PC-9 (cell line): ENCODE measurements around the gene LYRM9. TPM values are rescaled to one million over a fixed set of nuclear protein-coding genes. Genes with fewer than 3 reads are reported as not detected.
"Not testable (repeated sequence)": the region's sequence is repeated elsewhere in the genome, so short reads cannot be mapped to it uniquely, and the experiment has no call there.

Experiments used
- BruUV-seq: library from RNA; stranded (reverse); fragments of 400-500 nt; replicated peaks from 2 replicates; lab custom pipeline; 2021; lab: Mats Ljungman, UMichigan
- CTCF ChIA-PET: fragments of 300-600 bp; sonication (Branson Sonifier 250); formaldehyde crosslinking; loops from one replicate; lab custom pipeline; 2022; ENCODE audit warnings: antibody characterized with exemption; lab: Charles Lee
- POLR2A ChIA-PET: fragments of 300-600 bp; sonication (Branson Sonifier 250); formaldehyde crosslinking; loops from one replicate; lab custom pipeline; 2022; ENCODE audit warnings: antibody characterized with exemption; ENCODE audit not compliant: unreplicated experiment; lab: Charles Lee
- DNase-seq, 2 experiments: peaks; one replicate each; pipeline versions ENCODE4 v3.0.0 to v3.0.0-alpha.2; 2015 to 2022; ENCODE audit warnings: mixed read lengths in 1 of 2
- H2AFZ ChIP-seq: fragments of 200-600 bp; sonication (generic); 2 replicates; pipeline ENCODE4 v1.8.1; 2017; ENCODE audit warnings: antibody characterized with exemption
- H3F3A ChIP-seq: fragments of 200-600 bp; sonication (generic); 2 replicates; pipeline ENCODE4 v1.8.1; 2017; ENCODE audit warnings: antibody characterized with exemption, mild to moderate bottlenecking, low read depth; ENCODE audit not compliant: insufficient read depth
- H3K27ac ChIP-seq: fragments of 200-600 bp; sonication (generic); 2 replicates; pipeline ENCODE4 v1.6.1; 2016; ENCODE audit warnings: mixed run types
- H3K27me3 ChIP-seq: fragments of 200-600 bp; sonication (generic); 2 replicates; pipeline ENCODE4 v1.6.1; 2016; ENCODE audit warnings: low read depth, mixed run types; ENCODE audit not compliant: insufficient read depth
- H3K36me3 ChIP-seq: fragments of 200-600 bp; sonication (generic); 2 replicates; pipeline ENCODE4 v1.6.1; 2016; ENCODE audit warnings: low read depth, mixed run types
- H3K4me1 ChIP-seq: fragments of 200-600 bp; sonication (generic); replicated peaks from 2 replicates; pipeline ENCODE4 v1.6.1; 2016; ENCODE audit warnings: mixed run types; ENCODE audit not compliant: insufficient read depth
- H3K4me2 ChIP-seq: fragments of 200-600 bp; sonication (generic); 2 replicates; pipeline ENCODE4 v1.6.1; 2017; ENCODE audit warnings: mixed run types
- H3K4me3 ChIP-seq: fragments of 200-600 bp; sonication (generic); 2 replicates; pipeline ENCODE4 v1.6.1; 2016; ENCODE audit warnings: mixed run types
- H3K79me2 ChIP-seq: fragments of 200-600 bp; sonication (generic); 2 replicates; pipeline ENCODE4 v1.6.1; 2017; ENCODE audit warnings: low read depth, mixed run types
- H3K9me2 ChIP-seq: fragments of 200-600 bp; sonication (generic); 2 replicates; pipeline ENCODE4 v1.8.1; 2017; ENCODE audit warnings: mild to moderate bottlenecking; ENCODE audit not compliant: insufficient read depth
- H3K9me3 ChIP-seq: fragments of 200-600 bp; sonication (generic); 2 replicates; pipeline ENCODE4 v1.8.1; 2016; ENCODE audit warnings: low read depth; ENCODE audit not compliant: insufficient read depth
- H4K20me1 ChIP-seq: fragments of 200-600 bp; sonication (generic); 2 replicates; pipeline ENCODE4 v1.8.1; 2017; ENCODE audit not compliant: insufficient read depth
- CTCF ChIP-seq: fragments of 200-600 bp; sonication (generic); conservative IDR thresholded peaks from 2 replicates; pipeline ENCODE4 v1.6.1; 2017; ENCODE audit warnings: mixed run types, antibody characterized with exemption, mild to moderate bottlenecking, moderate library complexity
- EZH2 ChIP-seq: fragments of 200-600 bp; sonication (generic); IDR thresholded peaks from 2 replicates; pipeline ENCODE4 v1.8.0; 2017; ENCODE audit warnings: antibody characterized with exemption, low read depth
- intact Hi-C: fragments of 100-400 bp; cut with micrococcal nuclease; formaldehyde crosslinking; loops from one replicate; pipeline ENCODE4 v1.10.0; 2022; ENCODE audit not compliant: unreplicated experiment
- total RNA-seq: library from RNA; stranded (reverse); gene quantifications from 2 replicates; pipeline ENCODE4 v1.2.3, GENCODE V29; 2021

Gene LYRM9
- total RNA-seq, 1 experiment from 2014 or later: 7.6 TPM

GRCh38 chr17:27838607-27839006 lies 54.6 kb downstream of the LYRM9 start:
- H3K27me3 ChIP-seq, H3K9me3 ChIP-seq, H3K4me3 ChIP-seq, POLR2A ChIA-PET, intact Hi-C loops, H3K27ac ChIP-seq, H3K4me2 ChIP-seq, H3K79me2 ChIP-seq, H3K9me2 ChIP-seq, H3F3A ChIP-seq, BruUV-seq, H3K36me3 ChIP-seq, CTCF ChIA-PET, H2AFZ ChIP-seq, DNase-seq, H3K4me1 ChIP-seq, H4K20me1 ChIP-seq: not testable (repeated sequence)

GRCh38 chr17:27837769-27838168 lies 55.4 kb downstream of the LYRM9 start:
- DNase-seq, H3K36me3 ChIP-seq, H2AFZ ChIP-seq, H3K9me3 ChIP-seq, POLR2A ChIA-PET, H3K4me2 ChIP-seq, intact Hi-C loops, H4K20me1 ChIP-seq, H3F3A ChIP-seq, H3K27me3 ChIP-seq, H3K9me2 ChIP-seq, CTCF ChIA-PET, H3K4me1 ChIP-seq, H3K4me3 ChIP-seq, BruUV-seq, H3K27ac ChIP-seq, H3K79me2 ChIP-seq: not testable (repeated sequence)

GRCh38 chr17:27836651-27837050 lies 56.5 kb downstream of the LYRM9 start:
- no TSS peak for BruUV-seq
- ChIA-PET CTCF (no interaction called here), POLR2A (no interaction called here)
- Histone ChIP-seq H3K79me2 (no peaks in the 10 kb centered on the region), H3K9me2 (no peaks in the 10 kb centered on the region), H3F3A (no peaks in the 10 kb centered on the region), H3K4me3 (no peak overlapping the region), H3K36me3 (no peaks in the 10 kb centered on the region), H3K27me3 (no peaks in the 10 kb centered on the region), H4K20me1 (no peaks in the 10 kb centered on the region), H3K9me3 (no peaks in the 10 kb centered on the region), H3K4me1 (no peaks in the 10 kb centered on the region), H3K27ac (no peak overlapping the region), H3K4me2 (no peak overlapping the region), H2AFZ (no peak overlapping the region)
- DNase-seq: no peak
- intact Hi-C loops: no loop called here
- TF ChIP-seq EZH2 (no peak), CTCF (no peak)

GRCh38 chr17:27834571-27834970 lies 58.6 kb downstream of the LYRM9 start:
- DNase-seq: no peak
- no peaks in the 10 kb centered on the region for H3K27me3 ChIP-seq
- H3K9me3 ChIP-seq: no peaks in the 10 kb centered on the region
- H3F3A ChIP-seq: no peaks in the 10 kb centered on the region
- H3K4me2 ChIP-seq: no peak overlapping the region
- no peak overlapping the region for H3K27ac ChIP-seq
- ChIA-PET POLR2A (no interaction called here), CTCF (no interaction called here)
- intact Hi-C loops: no loop called here
- H3K79me2 ChIP-seq: no peaks in the 10 kb centered on the region
- no peaks in the 10 kb centered on the region for H3K9me2 ChIP-seq
- H2AFZ ChIP-seq: no peak overlapping the region
- H3K36me3 ChIP-seq: no peaks in the 10 kb centered on the region
- H3K4me1 ChIP-seq: no peaks in the 10 kb centered on the region
- no peaks in the 10 kb centered on the region for H4K20me1 ChIP-seq
- TF ChIP-seq CTCF (no peak), EZH2 (no peak)
- H3K4me3 ChIP-seq: no peak overlapping the region
- no TSS peak for BruUV-seq
